Measurements from ENCODE around the gene PLCL1.
"Not testable (repeated sequence)": the region's sequence is repeated elsewhere in the genome, so short reads cannot be mapped to it uniquely, and the experiment has no call there.

The PLCL1 gene

GRCh38 chr2:198008230-198008629 lies 203.8 kb downstream of the PLCL1 start:
- no peak for FAIRE-seq

DNA sequence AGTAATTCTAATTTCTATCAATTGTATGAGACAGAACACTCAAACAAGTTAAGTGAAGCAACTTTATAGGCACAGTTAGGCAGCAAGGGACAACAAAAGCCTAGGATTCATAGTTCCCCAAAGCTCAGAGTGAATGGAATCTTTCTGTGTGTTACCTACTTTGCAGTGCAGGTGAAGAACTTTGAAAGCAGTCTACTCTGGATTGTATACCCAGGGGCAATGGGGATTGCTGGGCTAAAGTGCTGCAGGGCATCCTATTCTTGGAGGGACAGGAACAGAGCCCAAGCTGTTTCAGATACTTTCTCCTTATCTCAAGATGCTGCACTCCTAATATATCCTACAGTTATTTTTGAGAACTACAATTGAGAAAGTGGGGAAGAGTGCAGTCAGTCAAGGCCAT lies 207.6 kb downstream of the PLCL1 start:
- FAIRE-seq: no peak

GRCh38 chr2:198016243-198016642 lies 211.8 kb downstream of the PLCL1 start:
- no peak for FAIRE-seq

GRCh38 chr2:198017068-198017467 lies 212.7 kb downstream of the PLCL1 start:
- FAIRE-seq: no peak

GRCh38 chr2:198028955-198029354 lies 224.6 kb downstream of the PLCL1 start:
- no peak for FAIRE-seq

GRCh38 chr2:198029576-198029975 lies 225.2 kb downstream of the PLCL1 start:
- FAIRE-seq: not testable (repeated sequence)

DNA sequence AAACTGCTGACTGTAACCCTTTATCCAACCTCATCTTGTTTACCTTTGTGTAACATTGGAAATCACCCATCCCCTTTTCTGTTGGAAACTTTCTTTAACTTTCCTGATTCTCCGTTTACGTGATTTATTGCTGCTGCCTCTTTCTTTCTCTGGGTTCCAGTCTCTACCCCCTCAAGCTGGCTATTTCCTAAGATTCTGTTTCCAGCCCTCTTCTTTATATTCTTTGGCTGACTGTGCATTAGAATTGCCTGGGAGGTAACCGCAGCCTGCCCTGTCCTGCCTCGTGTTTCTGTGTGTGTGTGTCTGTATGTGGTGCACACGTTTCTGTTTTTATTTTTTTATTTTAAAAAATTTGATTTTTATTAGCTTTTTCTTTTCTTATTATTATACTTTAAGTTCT lies 229.2 kb downstream of the PLCL1 start:
- FAIRE-seq: no peak

GRCh38 chr2:198036029-198036879 lies 231.9 kb downstream of the PLCL1 start:
- no peak for FAIRE-seq

- no peak for FAIRE-seq
These were observed 236.4 kb downstream of the PLCL1 start for GRCh38 chr2:198040835-198041234.

GRCh38 chr2:198042189-198042588 lies 237.8 kb downstream of the PLCL1 start:
- no peak for FAIRE-seq

- FAIRE-seq: no peak
These were observed 240.4 kb downstream of the PLCL1 start for GRCh38 chr2:198044777-198045176.

DNA sequence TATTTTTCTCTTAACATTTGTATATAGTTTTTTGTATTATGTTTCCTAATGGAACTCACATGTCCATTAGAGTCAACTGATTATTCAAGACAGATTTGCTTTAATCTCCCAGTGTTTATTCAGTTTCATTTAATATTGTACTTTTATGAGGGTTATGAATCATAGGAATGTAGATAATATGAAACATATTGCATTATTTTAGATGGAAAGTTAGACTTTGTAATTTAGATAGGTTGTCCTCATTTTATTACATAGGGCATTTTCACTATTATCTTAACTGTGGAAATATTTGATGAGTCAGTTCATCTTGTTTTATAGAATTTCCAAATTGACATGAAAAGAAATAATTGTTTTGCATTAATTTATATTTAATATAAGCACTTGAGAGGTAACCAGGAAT lies 240.8 kb downstream of the PLCL1 start:
- FAIRE-seq: peak; percentile 3

- no peak for FAIRE-seq
These were observed 248.3 kb downstream of the PLCL1 start for GRCh38 chr2:198052741-198053140.

- FAIRE-seq: no peak
These were observed 248.8 kb downstream of the PLCL1 start for GRCh38 chr2:198053148-198053547.

- FAIRE-seq: no peak
These were observed 249.4 kb downstream of the PLCL1 start for GRCh38 chr2:198053776-198054175.

DNA sequence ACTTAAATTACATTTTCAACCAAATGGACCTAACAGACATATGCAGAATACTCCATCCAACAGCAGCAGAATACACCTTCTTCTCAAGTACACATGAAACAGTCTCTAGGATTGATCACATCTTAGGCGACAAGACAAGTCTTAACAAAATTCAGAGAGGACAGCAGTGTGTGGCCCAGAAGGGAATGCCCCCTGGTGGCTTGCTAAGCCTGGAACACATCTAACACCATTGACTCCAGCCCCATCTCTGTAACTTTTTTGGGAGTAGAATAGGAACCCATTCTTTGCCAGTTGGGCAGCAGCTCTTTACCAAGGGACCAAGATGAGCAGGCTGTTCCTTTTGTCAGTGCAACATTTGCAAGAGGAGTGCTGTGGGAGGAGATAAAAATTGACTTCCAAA lies 249.9 kb downstream of the PLCL1 start:
- FAIRE-seq: no peak

DNA sequence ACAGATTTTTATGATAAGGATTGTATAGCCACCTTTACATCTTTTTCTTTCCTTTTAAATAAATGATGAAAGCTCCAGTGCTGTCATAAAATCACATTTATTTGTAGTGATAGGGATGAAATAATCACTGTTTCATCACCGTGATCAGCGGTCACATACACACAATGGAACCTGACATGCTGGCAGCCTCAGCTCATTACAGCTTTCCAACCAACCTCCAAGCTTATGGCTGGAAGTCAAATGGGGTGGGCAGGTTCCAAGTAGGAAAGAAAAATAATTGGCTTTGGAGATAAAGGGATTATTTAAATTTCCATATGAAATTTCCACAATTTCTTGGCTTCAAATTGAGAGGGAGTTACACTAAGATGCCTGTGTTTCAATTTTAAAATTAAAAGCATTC lies 251.3 kb downstream of the PLCL1 start:
- no peak for FAIRE-seq

- no peak for FAIRE-seq
These were observed 252.4 kb downstream of the PLCL1 start for GRCh38 chr2:198056836-198057235.

DNA sequence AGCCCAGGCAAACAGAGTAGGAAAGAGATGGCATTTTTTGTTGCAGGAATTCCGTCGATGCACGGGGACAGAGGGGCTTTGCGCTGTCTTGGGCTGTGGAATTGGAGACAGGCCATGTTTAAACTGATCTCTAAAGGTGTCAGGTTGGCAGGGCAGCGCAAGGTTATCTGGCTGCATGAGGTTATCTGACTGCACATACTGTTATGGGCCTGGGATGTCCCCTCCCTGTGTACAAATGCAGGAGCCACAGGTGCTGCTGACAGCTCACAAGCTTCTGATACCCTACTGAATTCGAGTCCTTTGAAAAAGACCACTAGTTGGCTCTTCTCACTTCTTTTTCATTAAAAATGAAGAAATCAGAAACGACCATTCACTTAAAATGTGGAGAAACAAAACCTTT lies 255.4 kb downstream of the PLCL1 start:
- no peak for FAIRE-seq

DNA sequence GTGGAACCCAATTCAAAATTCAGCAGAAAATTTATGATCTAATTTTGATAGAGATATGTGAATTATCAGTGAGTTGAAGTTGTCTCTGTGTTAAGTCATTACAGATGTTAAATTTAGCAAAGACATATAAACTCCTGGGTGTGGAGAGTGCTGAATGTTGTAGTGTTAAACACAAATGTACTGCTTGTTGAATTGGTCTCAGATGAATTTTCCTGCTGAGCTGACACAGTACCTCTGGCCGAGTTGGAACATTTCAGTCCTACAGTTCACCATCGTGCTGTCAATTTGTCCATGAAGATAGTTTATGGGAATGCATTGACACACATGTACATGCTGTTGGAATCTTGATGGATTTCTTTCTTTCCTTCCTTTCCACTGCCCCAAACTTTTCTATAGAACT lies 255.9 kb downstream of the PLCL1 start:
- no peak for FAIRE-seq

- no peak for FAIRE-seq
These were observed 258.4 kb downstream of the PLCL1 start for GRCh38 chr2:198062826-198063225.

DNA sequence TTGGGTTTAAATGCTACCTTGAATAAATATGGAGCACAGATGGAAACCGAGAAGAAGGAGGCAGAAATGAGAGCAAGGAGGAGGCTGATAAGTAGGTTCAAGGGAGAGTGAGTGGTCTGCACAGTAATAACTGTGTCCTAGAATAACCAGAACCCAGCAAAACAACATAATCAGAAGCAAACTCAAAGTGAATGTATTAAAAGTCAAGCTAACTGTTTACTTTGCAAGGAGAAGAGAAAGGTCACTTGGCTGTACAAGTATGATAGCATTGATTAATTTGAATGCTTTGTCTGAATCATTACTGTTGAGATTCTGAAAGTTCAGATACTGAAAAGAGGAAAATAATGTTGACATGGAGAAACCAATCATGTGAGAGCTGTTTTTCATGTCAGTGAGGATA lies 258.8 kb downstream of the PLCL1 start:
- no peak for FAIRE-seq

DNA sequence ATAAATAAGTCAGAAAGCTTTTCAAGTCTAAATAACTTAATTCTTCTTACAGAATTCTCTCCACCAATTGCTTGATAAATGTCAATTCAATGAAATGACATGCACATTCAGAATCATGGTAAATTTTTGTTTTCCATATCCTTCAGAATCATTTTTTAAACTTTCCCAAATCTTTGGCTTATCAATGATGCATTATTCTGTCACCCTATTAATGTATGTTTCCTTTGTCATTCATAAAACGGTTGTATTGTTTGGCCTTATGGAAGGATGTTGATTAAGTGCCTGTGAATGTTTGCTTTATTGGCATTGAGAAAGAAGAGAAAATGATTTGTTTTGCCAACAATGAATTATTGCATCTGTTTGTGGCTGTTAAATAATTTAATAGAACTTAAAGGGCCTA lies 260.9 kb downstream of the PLCL1 start:
- no peak for FAIRE-seq

GRCh38 chr2:198066597-198066996 lies 262.2 kb downstream of the PLCL1 start:
- FAIRE-seq: no peak

DNA sequence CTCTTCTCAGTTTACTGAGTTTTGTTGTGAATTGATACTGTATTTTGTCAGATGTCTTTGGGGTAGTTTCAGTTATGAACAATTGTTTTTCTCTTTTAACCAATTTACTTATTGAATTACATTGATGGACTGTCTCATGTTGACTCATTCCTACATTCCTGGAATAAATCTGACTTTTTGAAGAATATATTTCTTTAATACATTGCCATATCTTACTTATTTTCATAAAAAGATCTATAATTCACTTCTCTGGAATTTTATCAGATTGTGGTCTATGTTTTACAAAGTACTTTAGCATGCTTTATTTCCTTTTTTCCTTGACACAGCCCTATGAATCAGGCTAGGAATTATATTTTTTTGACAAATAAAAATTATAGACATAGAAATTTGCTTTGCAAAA lies 268.3 kb downstream of the PLCL1 start:
- no peak for FAIRE-seq

All from G401.6 (cell line).